Suprapubic skin (tissue), 4 donors: ENCODE data around the gene BHLHE41.

Source experiments
- CTCF ChIP-seq, 2 donors: fragments of 200-600 bp in 1 of 2; fragments of 450-650 bp in 1 of 2; sonication (generic) in 1 of 2; IDR thresholded peaks; one replicate each; pipeline ENCODE4 v1.5.1; 2016 to 2019; ENCODE audit warnings: antibody characterized with exemption in 2 of 2, mild to moderate bottlenecking in 1 of 2, moderate library complexity in 1 of 2
- EP300 ChIP-seq: sonication (generic); formaldehyde crosslinking; IDR thresholded peaks from one replicate; pipeline ENCODE4 v1.6.1; 2017; ENCODE audit warnings: antibody characterized with exemption
- POLR2A ChIP-seq, 2 donors: fragments of 450-650 bp; IDR thresholded peaks; one replicate each; pipeline ENCODE4 v1.6.1; 2017; ENCODE audit warnings: antibody characterized with exemption in 2 of 2, mild to moderate bottlenecking in 2 of 2, moderate library complexity in 2 of 2
- POLR2AphosphoS5 ChIP-seq, 3 donors: sonication (generic); formaldehyde crosslinking; IDR thresholded peaks; one replicate each; pipeline ENCODE4 v1.6.1; 2017; ENCODE audit warnings: antibody characterized with exemption in 3 of 3

- TF ChIP-seq POLR2A (IDR thresholded peaks at IDR 0.05) (no peak), EP300 (no peak), CTCF (IDR thresholded peaks at IDR 0.05) (no peak), POLR2AphosphoS5 (IDR thresholded peaks at IDR 0.05) (no peak)
These were observed 18.5 kb downstream of the BHLHE41 start for GRCh38 chr12:26106347-26106746.
